Adrenal gland (tissue), 5 donors: ENCODE results near the gene CEP164.

Experiments
- POLR2A ChIP-seq, 2 donors: fragments of 450-650 bp; IDR thresholded peaks; one replicate each; pipeline ENCODE4 v1.6.1; 2017; ENCODE audit warnings: antibody characterized with exemption in 2 of 2, mild to moderate bottlenecking in 2 of 2, moderate library complexity in 1 of 2
- TF ChIP-seq, protein P1 (sequence below), 6 experiments: fragments of 450-650 bp in 4 of 6; fragments of 200-600 bp in 2 of 6; sonication (generic) in 1 of 6; IDR thresholded peaks; 1 replicate in 5 of 6; 2 replicates in 1 of 6; pipeline versions ENCODE4 v1.5.1 to v1.8.0; 2016 to 2021; ENCODE audit warnings: antibody characterized with exemption in 6 of 6, mild to moderate bottlenecking in 2 of 6, moderate library complexity in 1 of 6
- donor health status: DM: no; HTN: no; CAD: no.

DNA sequence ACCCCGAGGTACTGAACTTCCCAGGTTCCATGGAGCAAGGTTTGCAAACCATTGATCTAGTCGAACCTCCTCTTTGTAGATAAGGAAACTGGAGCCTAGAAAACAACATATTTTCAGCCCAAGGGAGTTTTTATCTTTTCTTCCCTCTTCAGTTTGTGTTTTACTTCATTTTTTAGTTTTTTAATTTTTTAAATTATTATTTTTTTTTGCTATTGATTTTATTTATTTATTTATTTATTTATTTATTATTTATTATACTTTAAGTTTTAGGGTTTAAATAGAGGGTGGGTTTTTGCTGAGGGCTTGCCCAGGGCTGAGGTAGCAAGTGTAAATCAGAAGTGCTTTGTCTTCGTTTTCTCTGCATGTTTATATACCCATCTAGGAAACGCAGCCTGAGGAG, 26.9 kb downstream of the CEP164 start:
- TF ChIP-seq POLR2A (IDR thresholded peaks at IDR 0.05) = no peak
- TF ChIP-seq, protein P1, sequence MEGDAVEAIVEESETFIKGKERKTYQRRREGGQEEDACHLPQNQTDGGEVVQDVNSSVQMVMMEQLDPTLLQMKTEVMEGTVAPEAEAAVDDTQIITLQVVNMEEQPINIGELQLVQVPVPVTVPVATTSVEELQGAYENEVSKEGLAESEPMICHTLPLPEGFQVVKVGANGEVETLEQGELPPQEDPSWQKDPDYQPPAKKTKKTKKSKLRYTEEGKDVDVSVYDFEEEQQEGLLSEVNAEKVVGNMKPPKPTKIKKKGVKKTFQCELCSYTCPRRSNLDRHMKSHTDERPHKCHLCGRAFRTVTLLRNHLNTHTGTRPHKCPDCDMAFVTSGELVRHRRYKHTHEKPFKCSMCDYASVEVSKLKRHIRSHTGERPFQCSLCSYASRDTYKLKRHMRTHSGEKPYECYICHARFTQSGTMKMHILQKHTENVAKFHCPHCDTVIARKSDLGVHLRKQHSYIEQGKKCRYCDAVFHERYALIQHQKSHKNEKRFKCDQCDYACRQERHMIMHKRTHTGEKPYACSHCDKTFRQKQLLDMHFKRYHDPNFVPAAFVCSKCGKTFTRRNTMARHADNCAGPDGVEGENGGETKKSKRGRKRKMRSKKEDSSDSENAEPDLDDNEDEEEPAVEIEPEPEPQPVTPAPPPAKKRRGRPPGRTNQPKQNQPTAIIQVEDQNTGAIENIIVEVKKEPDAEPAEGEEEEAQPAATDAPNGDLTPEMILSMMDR (IDR thresholded peaks at IDR 0.05) = no peak
